IPS-18a (cell line): ENCODE measurements around the gene SYNGR4.
"Not testable (repeated sequence)": the region's sequence is repeated elsewhere in the genome, so short reads cannot be mapped to it uniquely, and the experiment has no call there.

Experiments used
- H3K27ac ChIP-seq: one replicate; pipeline ENCODE4 v1.5.1; 2013; ENCODE audit warnings: low read length
- H3K27me3 ChIP-seq: one replicate; pipeline ENCODE4 v1.6.1; 2013; ENCODE audit warnings: mild to moderate bottlenecking, low read length; ENCODE audit not compliant: control insufficient read depth, insufficient read depth
- H3K36me3 ChIP-seq: one replicate; pipeline ENCODE4 v1.6.1; 2013; ENCODE audit warnings: low read depth, low read length; ENCODE audit not compliant: control insufficient read depth
- H3K4me1 ChIP-seq: one replicate; pipeline ENCODE4 v1.6.1; 2013; ENCODE audit warnings: low read depth, low read length; ENCODE audit not compliant: control insufficient read depth
- H3K4me3 ChIP-seq: one replicate; pipeline ENCODE4 v1.5.1; 2013; ENCODE audit warnings: low read length
- H3K9ac ChIP-seq: one replicate; pipeline ENCODE4 v1.6.1; 2013; ENCODE audit warnings: mild to moderate bottlenecking, low read length, moderate library complexity
- H3K9me3 ChIP-seq: one replicate; pipeline ENCODE4 v1.6.1; 2013; ENCODE audit warnings: low read depth, low read length; ENCODE audit not compliant: control insufficient read depth

Gene SYNGR4

DNA sequence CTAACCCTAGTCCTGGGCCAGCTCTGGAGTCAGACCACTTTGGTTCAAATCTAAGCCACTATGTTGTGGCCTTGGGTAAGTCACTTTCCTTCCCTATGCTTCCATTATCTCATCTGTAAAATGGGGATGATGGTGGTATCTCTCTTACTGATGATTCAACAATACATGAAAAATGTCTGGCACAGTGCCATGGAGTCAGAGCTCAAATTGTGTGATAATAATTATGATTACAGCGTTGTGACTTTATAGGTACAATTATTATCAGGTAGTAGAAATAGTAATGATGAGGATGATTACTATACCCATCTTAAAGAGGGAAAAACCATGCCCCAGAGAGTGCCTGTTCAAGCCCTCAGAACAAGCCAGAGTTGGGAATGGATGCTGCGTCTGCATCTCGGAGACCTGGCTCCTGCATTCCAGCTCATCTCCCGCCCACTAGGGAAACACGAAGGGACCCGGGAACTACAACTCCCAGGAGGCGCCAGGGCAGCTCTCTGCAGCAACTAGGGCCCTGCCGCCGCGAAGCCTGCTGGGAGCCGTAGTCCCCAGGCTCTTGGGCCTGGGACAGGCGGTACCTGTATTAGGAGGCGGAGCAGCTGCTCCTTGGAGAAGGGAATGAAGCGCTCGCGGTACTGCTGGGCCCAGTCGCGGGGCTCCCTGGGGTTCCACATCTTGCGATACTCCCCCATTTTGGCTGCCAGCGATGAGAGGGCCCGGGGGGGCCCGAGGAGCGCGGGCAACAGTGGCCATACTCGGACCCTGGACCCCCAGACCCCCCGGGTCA, 1.3 kb upstream of the SYNGR4 start:
- Histone ChIP-seq H3K4me3 (peak overlapping the region; percentile 76), H3K9ac (peak overlapping the region; percentile 82), H3K36me3 (no peaks in the 10 kb centered on the region), H3K27ac (peak overlapping the region; percentile 72), H3K27me3 (no peaks in the 10 kb centered on the region), H3K4me1 (peaks cover 3% of the 10 kb centered on the region), H3K9me3 (no peaks in the 10 kb centered on the region)

DNA sequence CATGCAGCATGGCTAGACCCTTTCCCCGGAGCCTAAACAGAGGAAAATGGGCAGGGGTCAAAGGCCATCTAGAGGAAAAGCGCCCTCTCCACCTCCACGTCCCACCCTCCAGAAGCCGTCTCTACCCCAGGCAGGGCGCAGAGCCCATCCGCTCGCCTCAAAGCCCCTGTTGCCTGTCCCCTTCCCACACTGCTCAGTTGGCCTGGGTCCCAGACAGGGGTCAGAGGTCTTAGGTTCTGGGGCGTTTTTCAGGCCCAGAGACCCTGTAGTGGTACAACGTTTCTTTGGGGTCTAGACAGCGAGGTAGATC, 712 bp upstream of the SYNGR4 start:
- Histone ChIP-seq H3K27me3 (no peaks in the 10 kb centered on the region), H3K4me1 (peaks cover 3% of the 10 kb centered on the region), H3K36me3 (no peaks in the 10 kb centered on the region), H3K9me3 (no peaks in the 10 kb centered on the region), H3K9ac (peak overlapping the region; percentile 82), H3K27ac (peak overlapping the region; percentile 72), H3K4me3 (peak overlapping the region; percentile 76)

DNA sequence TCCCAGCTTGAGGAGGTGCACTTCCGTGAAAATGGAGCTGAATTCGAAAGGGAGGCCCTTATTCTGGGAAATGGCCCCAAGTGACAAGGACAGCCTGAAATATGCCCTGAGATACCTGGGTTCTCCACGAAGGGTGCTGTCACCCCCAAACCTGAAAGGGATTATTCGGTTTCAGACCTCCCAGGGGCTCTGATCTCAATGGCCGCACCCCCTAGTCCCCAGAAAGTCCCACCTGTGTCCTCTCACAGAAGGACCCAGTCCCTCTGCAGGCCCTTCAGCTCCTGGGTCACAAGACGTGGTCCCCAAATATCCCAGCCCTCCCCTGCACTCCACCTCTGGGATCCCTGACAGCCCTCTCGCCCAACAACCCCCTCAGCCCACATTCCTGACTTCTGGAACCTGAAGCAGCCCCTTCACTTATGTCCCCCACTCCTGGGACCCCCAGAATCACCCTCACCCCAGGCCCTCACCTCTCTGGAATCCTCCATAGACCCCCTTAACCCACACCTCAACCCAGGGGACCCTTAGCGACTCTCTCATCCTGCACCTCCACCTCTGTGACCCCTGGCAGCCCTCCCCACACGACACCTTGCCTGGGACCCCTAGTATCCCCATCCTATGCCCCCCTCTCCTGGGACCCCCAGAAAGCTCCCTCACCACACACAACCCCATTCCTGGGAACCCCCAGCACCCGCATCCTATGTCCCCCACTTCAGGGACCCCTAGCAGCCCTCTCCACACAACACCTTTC, 606 bp downstream of the SYNGR4 start:
- Histone ChIP-seq H3K4me3 (peak overlapping the region; percentile 76), H3K4me1 (peaks cover 3% of the 10 kb centered on the region), H3K27me3 (no peaks in the 10 kb centered on the region), H3K27ac (no peak overlapping the region), H3K9ac (peak overlapping the region; percentile 45), H3K36me3 (no peaks in the 10 kb centered on the region), H3K9me3 (no peaks in the 10 kb centered on the region)

DNA sequence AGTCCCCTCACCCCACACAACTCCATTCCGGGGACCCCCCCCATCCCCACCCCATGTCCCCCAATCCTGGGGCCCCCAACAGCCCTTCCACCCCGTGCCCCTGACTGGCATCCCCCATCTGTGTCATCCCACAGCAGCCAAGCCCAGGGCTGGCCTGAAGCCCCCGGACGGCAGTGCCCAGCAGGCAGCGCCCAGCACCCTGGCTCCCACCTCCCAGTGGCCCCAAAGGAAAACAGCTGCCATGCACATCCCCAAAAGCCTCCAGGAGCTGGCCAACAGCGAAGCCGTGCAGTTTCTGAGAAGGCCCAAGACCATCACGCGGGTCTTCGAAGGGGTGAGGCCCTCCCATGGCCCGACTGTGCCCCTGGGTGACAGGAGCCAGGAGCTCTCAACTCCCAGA, 1.4 kb downstream of the SYNGR4 start:
- Histone ChIP-seq H3K4me1 (peaks cover 3% of the 10 kb centered on the region), H3K36me3 (no peaks in the 10 kb centered on the region), H3K9me3 (no peaks in the 10 kb centered on the region), H3K27ac (no peak overlapping the region), H3K9ac (no peak overlapping the region), H3K27me3 (no peaks in the 10 kb centered on the region), H3K4me3 (no peak overlapping the region)

DNA sequence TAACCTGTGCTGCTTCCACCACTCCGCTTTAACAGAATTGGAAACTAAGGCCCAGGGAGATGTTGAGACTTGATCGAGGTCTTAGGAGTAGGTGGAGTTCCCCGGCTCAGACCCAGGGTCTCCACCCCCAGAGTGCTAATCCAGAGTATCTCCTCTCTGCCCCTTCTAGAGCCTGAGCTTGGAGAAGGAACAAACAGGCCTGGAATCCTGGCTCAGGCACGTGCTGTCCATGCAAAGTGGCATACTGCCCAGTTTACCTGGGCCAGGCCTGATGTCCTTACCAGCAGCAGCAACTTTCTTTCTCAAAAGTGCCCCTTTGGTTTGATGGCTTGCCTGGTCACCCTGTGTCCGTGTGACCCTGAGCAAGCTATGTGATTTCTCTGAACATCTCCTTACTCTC, 3.7 kb downstream of the SYNGR4 start:
- Histone ChIP-seq H3K9ac (no peak overlapping the region), H3K4me1 (peaks cover 3% of the 10 kb centered on the region), H3K4me3 (no peak overlapping the region), H3K27ac (no peak overlapping the region), H3K27me3 (no peaks in the 10 kb centered on the region), H3K9me3 (no peaks in the 10 kb centered on the region), H3K36me3 (no peaks in the 10 kb centered on the region)

DNA sequence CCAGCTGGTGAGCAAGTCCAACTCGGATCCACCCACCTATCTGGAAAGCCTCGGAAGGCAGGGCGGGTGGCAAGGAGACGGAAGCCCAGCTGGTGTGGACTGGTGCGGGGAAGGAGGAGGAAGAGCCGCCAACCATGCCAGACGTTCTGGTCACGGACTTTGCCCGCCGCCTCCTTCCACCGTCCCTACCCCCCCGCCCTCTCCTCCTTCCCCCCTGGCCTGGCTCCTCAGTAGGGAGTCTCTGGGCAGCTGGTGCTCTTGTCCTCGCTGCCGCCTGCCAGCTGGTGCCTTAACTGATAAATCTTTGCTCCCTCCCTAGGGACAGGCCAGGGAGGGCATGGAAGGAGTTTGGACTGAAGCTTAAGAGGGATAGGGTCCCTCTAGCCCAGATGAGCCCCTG, 4.8 kb downstream of the SYNGR4 start:
- Histone ChIP-seq H3K27ac (no peak overlapping the region), H3K4me3 (no peak overlapping the region), H3K36me3 (no peaks in the 10 kb centered on the region), H3K9ac (no peak overlapping the region), H3K4me1 (peaks cover 3% of the 10 kb centered on the region), H3K27me3 (no peaks in the 10 kb centered on the region), H3K9me3 (no peaks in the 10 kb centered on the region)

DNA sequence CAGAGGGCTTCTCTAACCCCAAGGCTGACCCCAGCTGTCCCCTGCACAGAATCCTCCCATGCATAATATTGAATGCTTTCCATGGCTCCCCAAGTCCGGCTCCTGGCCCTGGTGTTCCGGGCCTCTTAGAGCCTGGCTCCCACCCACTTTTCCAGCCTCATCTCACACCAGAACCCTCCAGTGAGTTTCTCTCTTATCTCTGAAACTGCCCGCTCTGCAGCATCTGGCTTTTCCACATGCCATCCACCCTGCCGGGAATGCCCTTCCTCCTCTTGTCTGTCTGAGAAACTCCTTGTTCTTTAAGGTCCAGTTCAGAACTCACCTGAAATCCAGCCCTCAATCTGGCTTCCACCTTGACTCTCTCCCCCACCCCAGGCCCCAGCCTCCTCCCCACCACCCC, 6.8 kb downstream of the SYNGR4 start:
- Histone ChIP-seq H3K4me1 (no peaks in the 10 kb centered on the region), H3K27me3 (no peaks in the 10 kb centered on the region), H3K27ac (no peak overlapping the region), H3K4me3 (no peak overlapping the region), H3K36me3 (no peaks in the 10 kb centered on the region), H3K9me3 (no peaks in the 10 kb centered on the region), H3K9ac (no peak overlapping the region)

DNA sequence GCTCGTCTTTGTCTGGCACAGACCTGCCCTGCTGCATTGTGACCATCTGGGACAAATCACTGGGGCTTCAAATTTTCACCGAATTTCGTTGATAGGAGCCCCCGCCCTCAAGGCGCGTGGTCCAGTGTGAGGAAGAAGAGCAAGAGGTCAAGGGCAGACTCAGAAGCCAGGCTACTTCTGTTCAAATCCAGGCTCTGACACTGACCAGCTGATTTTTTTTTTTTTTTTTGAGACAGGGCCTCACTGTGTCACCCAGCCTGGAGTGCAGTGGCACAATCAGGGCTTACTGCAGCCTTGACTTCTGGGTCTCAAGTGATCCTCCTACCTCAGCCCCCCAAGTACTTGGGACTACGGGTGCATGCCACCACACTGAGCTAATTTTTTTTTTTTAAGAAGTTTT, 7.2 kb downstream of the SYNGR4 start:
- no peak overlapping the region for H3K9ac ChIP-seq
- H3K4me3 ChIP-seq: no peak overlapping the region
- H3K36me3 ChIP-seq: no peaks in the 10 kb centered on the region
- H3K4me1 ChIP-seq: no peaks in the 10 kb centered on the region
- H3K9me3 ChIP-seq: no peaks in the 10 kb centered on the region
- H3K27ac ChIP-seq: no peak overlapping the region
- H3K27me3 ChIP-seq: no peaks in the 10 kb centered on the region

DNA sequence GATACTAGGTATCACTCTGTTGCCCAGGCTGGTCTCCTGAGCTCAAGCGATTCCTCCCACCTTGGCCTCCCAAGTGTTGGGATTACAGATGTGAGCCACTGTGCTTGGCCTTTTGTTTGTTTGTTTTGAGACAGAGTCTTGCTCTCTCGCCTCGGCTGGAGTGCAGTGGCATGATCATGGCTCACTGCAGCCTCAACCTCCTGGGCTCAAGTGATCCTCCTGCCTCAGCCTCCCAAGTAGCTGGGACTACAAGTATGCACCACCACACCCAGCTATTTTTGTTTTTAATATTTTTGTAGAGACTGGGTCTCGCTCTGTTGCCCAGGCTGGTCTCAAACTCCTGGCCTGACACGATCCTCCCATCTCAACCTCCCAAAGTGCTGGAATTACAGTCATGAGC, 7.6 kb downstream of the SYNGR4 start:
- not testable (repeated sequence) for H3K4me3 ChIP-seq, H3K36me3 ChIP-seq, H3K27me3 ChIP-seq, H3K9ac ChIP-seq, H3K27ac ChIP-seq, H3K9me3 ChIP-seq, H3K4me1 ChIP-seq

DNA sequence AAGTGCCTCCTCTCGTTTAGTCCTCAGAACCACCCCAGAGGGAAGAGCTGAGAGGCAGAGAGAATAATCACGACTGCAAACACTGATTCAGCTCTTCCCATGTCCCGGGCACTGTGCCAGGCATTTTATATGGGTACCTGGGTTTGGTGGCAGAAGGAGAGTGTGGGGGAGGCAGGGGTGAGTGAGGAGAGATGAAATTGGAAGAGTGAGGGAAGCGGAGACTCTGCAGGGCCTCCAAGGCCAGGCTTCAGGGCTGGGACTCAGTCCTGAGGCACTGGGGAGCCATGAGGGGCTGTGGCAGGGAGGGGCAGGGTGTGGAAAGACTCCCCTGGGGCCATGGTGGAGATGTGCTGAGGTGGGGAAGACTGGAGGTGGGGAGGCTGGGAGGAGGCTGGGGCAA, 8.7 kb downstream of the SYNGR4 start:
- Histone ChIP-seq H3K27ac (no peak overlapping the region), H3K4me3 (no peak overlapping the region), H3K9ac (no peak overlapping the region), H3K27me3 (no peaks in the 10 kb centered on the region), H3K9me3 (no peaks in the 10 kb centered on the region), H3K36me3 (no peaks in the 10 kb centered on the region), H3K4me1 (no peaks in the 10 kb centered on the region)

DNA sequence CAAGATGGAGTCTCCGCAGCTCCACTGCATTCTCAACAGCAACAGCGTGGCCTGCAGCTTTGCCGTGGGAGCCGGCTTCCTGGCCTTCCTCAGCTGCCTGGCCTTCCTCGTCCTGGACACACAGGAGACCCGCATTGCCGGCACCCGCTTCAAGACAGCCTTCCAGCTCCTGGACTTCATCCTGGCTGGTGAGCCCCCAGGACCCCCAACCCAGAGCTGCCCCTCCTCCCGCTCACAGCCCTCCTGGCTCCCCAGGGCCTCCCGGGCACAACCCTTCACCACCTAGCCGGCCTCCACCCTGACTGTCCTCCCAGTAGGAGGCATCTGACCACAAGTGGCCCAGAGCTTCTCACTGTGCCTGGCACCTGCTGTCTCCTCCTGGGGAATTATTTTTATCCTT, 9.4 kb downstream of the SYNGR4 start:
- no peaks in the 10 kb centered on the region for H3K36me3 ChIP-seq
- H3K27ac ChIP-seq: no peak overlapping the region
- H3K4me1 ChIP-seq: no peaks in the 10 kb centered on the region

DNA sequence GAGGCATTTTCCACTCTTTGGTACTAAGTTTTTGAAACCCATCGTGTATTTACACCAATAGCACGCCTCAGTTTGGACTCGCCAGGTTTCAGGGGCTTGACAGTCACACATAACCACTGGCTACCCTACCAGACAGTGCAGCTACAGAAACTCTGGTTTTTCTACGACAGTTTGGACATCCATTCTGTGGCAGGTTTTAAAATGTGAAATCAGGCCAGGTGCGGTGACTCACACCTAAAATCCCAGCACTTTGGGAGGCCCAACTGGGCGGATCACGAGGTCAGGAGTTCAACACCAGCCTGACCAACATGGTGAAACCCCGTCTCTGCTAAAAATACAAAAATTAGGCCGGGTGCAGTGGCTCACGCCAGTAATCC, 14.0 kb downstream of the SYNGR4 start:
- Histone ChIP-seq H3K9ac (no peak overlapping the region), H3K36me3 (peaks cover 12% of the 10 kb centered on the region), H3K4me3 (no peak overlapping the region), H3K27me3 (no peaks in the 10 kb centered on the region), H3K27ac (no peak overlapping the region), H3K9me3 (no peaks in the 10 kb centered on the region), H3K4me1 (no peaks in the 10 kb centered on the region)

More for the DNA sequence above, 9.4 kb downstream of the SYNGR4 start:
- Histone ChIP-seq H3K27me3 (no peaks in the 10 kb centered on the region), H3K9me3 (no peaks in the 10 kb centered on the region), H3K4me3 (no peak overlapping the region), H3K9ac (no peak overlapping the region)
